ENCODE data around the gene RPS6KA5. TPM values are rescaled to one million over a fixed set of nuclear protein-coding genes. Genes with fewer than 3 reads are reported as not detected.
"Not testable (repeated sequence)": the region's sequence is repeated elsewhere in the genome, so short reads cannot be mapped to it uniquely, and the experiment has no call there.

Gene RPS6KA5
- polyA plus RNA-seq, 2 of the 4 experiments (the other 2 are of a cell fraction): 2.2 to 4.1 TPM

- Histone ChIP-seq H3K4me2 (peak overlapping the region; percentile 76), H3K27ac (peak overlapping the region in 1 of 2 experiments; percentile 59; a peak in 3 of 6 replicates), H3K4me3 (peak overlapping the region; percentile 20; the same call in 2 of the 3 replicates), H3K4me1 (no peaks in the 10 kb centered on the region), H3K9me3 (no peaks in the 10 kb centered on the region)
- CTCF ChIA-PET: no interaction called here
- ATAC-seq (peak in 1 of 2 experiments; percentile 8; a peak in 2 of 6 replicates), FAIRE-seq (no peak), DNase-seq (ENCODE audit: low read depth in 1 of 2, low spot score in 1 of 2) (no peak)
- TF ChIP-seq CHD4 (IDR thresholded peaks at IDR 0.05; ENCODE audit: borderline replicate concordance) (no peak), EHMT2 (IDR thresholded peaks at IDR 0.05; ENCODE audit: low read depth) (no peak), MAFK (IDR thresholded peaks at IDR 0.05; ENCODE audit: partially characterized antibody) (no peak), ESRRA (IDR thresholded peaks at IDR 0.05; ENCODE audit: borderline replicate concordance, low read length) (no peak), RAD21 (conservative IDR thresholded peaks at IDR 0.05 in 1 of 2, IDR thresholded peaks at IDR 0.05 in 1 of 2) (no peak), NPAS2 (CRISPR knock-in tag; IDR thresholded peaks at IDR 0.05; ENCODE audit: borderline replicate concordance) (no peak), RFX5 (IDR thresholded peaks at IDR 0.05) (no peak), BCL3 (IDR thresholded peaks at IDR 0.05) (no peak)
- POLR2A ChIA-PET: no interaction called here
- 78% methylated on average over 17 of the region's 17 CpGs for WGBS (ENCODE audit: missing lambda C conversion rate)
Observed at GRCh38 chr14:90828642-90829487, 231.6 kb downstream of the RPS6KA5 start.

GRCh38 chr14:90827919-90828610 lies 232.4 kb downstream of the RPS6KA5 start:
- TF ChIP-seq E2F6 (IDR thresholded peaks at IDR 0.05; ENCODE audit: borderline replicate concordance, low read depth) (peak; percentile 84; the same call in 1 of the 2 replicates), FOSL2 (IDR thresholded peaks at IDR 0.05) (no peak), FOSL2 (CRISPR knock-in tag; IDR thresholded peaks at IDR 0.05) (0 out of 2 replicates have a peak, but pooled peaks have one; percentile 15), MAX (IDR thresholded peaks at IDR 0.05) (peak; percentile 84), GATA3 (IDR thresholded peaks at IDR 0.05; ENCODE audit: borderline replicate concordance) (no peak), RARB (CRISPR knock-in tag; IDR thresholded peaks at IDR 0.05) (no peak), BCL3 (IDR thresholded peaks at IDR 0.05) (no peak)
- POLR2A ChIA-PET: no interaction called here
- Histone ChIP-seq H3K4me1 (no peaks in the 10 kb centered on the region), H3K4me2 (peak overlapping the region; percentile 76), H3K9me3 (no peaks in the 10 kb centered on the region), H3K27ac (peak overlapping the region; percentile 32 to 59; a peak in 3 of 6 replicates), H3K4me3 (peak overlapping the region; percentile 26)
- CTCF ChIA-PET: no interaction called here
- peak; percentile 81 to 88 for DNase-seq (ENCODE audit: low read depth in 1 of 2, low spot score in 1 of 2)
- 31% methylated on average over 27 of the region's 42 CpGs for WGBS (ENCODE audit: missing lambda C conversion rate)
- peak; percentile 98 to 99 for ATAC-seq
- FAIRE-seq: no peak

DNA sequence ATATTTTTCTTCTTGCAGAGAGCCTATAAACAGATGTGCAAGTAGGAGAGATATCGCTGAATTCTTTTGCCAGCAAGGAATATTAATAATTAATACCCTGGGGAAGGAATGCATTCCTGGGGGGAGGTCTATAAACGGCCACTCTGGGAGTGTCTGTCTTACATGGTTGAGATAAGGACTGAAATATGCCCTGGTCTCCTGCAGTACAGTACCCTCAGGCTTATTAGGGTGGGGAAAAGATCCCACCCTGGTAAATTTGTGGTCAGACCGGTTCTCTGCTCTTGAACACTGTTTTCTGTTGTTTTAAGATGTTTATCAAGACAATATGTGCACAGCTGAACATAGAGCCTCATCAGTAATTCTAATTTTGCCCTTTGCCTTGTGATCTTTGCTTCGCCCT lies 236.9 kb downstream of the RPS6KA5 start:
- 38% methylated on average over 4 of the region's 4 CpGs for WGBS (ENCODE audit: missing lambda C conversion rate)
- ATAC-seq; H3K4me2 ChIP-seq; H3K9me3 ChIP-seq; FAIRE-seq; POLR2A ChIA-PET; H3K4me3 ChIP-seq; H3K27ac ChIP-seq; DNase-seq (ENCODE audit: low read depth in 1 of 2, low spot score in 1 of 2); H3K4me1 ChIP-seq: not testable (repeated sequence)
- CTCF ChIA-PET: interaction anchor here (0.8 kb wide), 1 partner anchor 64 kb away, joined by 3 read pairs; no protein-coding TSS in a partner anchor
